Measurements from ENCODE around the gene BTBD2. TPM values are rescaled to one million over a fixed set of nuclear protein-coding genes. Genes with fewer than 3 reads are reported as not detected.

Gene BTBD2
- total and polyA plus RNA-seq, 2 of the 8 experiments (the other 6 are each of a cell fraction or from before 2014, with no cell fraction given): 91.7 to 92.3 TPM

DNA sequence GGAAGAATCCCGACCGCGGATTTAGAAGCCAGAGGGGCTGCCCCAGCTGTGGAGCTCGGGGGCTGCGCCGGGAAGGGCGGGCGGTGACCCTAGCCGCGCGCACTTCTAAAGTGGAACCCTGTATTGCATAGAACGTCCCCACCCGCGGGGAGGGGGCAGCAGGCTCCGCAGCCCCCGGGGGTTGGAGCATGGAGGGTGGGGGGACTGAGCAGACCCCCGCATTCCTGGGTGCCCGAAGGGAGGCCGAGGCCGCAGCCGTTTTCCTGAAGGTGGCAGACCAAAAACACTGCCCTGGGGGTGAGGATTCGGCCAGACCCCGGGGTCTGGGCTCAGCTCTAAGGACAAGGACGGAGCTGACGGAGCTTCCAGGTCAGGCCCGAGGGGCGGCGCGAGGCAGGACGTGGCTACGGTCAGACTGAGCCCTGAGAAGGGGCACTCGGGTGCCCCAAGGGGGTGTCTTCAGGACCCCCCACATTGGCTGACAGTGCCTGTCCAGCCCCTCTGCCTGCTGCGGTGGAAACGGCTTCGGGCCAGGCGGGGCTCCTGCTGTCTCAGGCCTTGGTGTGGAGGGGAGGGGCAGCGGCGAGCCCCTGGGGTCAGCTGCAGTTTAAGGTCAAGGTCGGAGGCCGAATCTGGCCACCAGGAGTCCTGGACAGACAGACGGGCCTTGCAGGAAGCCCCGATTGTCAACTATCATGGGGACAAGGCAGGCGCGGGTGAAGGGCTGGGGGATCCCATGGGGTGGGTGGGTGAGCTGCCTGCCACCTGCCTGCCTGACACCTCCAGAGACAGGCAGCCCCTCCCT, 23.0 kb upstream of the BTBD2 start (continued):
- no peak for TF ChIP-seq RNF2 (IDR thresholded peaks at IDR 0.05; ENCODE audit: borderline replicate concordance, low read depth, low read length, missing control alignments, poor library complexity, severe bottlenecking)
- no peak for TF ChIP-seq MAFK (IDR thresholded peaks at IDR 0.05; ENCODE audit: low read depth, low read length)
- TF ChIP-seq CBX5 (IDR thresholded peaks at IDR 0.05; ENCODE audit: low read depth, low read length): no peak
- no peak for TF ChIP-seq CTBP2 (IDR thresholded peaks at IDR 0.05; ENCODE audit: borderline replicate concordance, insufficient read depth, insufficient read length, low read length)
- no peak for TF ChIP-seq SRF (IDR thresholded peaks at IDR 0.05; ENCODE audit: low read depth, low read length)
